IPS-18c (cell line): ENCODE measurements around the gene PGAM1.
"Not testable (repeated sequence)": the region's sequence is repeated elsewhere in the genome, so short reads cannot be mapped to it uniquely, and the experiment has no call there.

ENCODE experiments used
- H3K4me3 ChIP-seq: 2 replicates; pipeline ENCODE4 v1.7.0; 2013; ENCODE audit warnings: low read depth, mild to moderate bottlenecking, low read length, moderate library complexity; ENCODE audit not compliant: insufficient read depth
- H3K9me3 ChIP-seq: one replicate; pipeline ENCODE4 v1.6.1; 2013; ENCODE audit warnings: mild to moderate bottlenecking, low read length, moderate library complexity; ENCODE audit not compliant: control insufficient read depth, insufficient read depth

Gene PGAM1

GRCh38 chr10:97474918-97475317 is 48.9 kb downstream of the PGAM1 start:
- no peaks in the 10 kb centered on the region for H3K9me3 ChIP-seq
- H3K4me3 ChIP-seq = no peak overlapping the region

- no peaks in the 10 kb centered on the region for H3K9me3 ChIP-seq
- no peak overlapping the region for H3K4me3 ChIP-seq
These were observed 50.1 kb downstream of the PGAM1 start for GRCh38 chr10:97475936-97476594.

- H3K9me3 ChIP-seq, H3K4me3 ChIP-seq: not testable (repeated sequence)
These were observed 53.4 kb downstream of the PGAM1 start for GRCh38 chr10:97479410-97479809.

- Histone ChIP-seq H3K4me3 (no peak overlapping the region), H3K9me3 (no peaks in the 10 kb centered on the region)
These were observed 53.9 kb downstream of the PGAM1 start for GRCh38 chr10:97479939-97480338.

- no peaks in the 10 kb centered on the region for H3K9me3 ChIP-seq
- no peak overlapping the region for H3K4me3 ChIP-seq
These were observed 55.1 kb downstream of the PGAM1 start for GRCh38 chr10:97481071-97481470.

- Histone ChIP-seq H3K4me3 (no peak overlapping the region), H3K9me3 (no peaks in the 10 kb centered on the region)
These were observed 56.4 kb downstream of the PGAM1 start for GRCh38 chr10:97482381-97482780.
